ENCODE data around the gene ROBO4. TPM values are rescaled to one million over a fixed set of nuclear protein-coding genes. Genes with fewer than 3 reads are reported as not detected.

Gene ROBO4
- total RNA-seq, 1 experiment from 2014 or later: 0.69 TPM

DNA sequence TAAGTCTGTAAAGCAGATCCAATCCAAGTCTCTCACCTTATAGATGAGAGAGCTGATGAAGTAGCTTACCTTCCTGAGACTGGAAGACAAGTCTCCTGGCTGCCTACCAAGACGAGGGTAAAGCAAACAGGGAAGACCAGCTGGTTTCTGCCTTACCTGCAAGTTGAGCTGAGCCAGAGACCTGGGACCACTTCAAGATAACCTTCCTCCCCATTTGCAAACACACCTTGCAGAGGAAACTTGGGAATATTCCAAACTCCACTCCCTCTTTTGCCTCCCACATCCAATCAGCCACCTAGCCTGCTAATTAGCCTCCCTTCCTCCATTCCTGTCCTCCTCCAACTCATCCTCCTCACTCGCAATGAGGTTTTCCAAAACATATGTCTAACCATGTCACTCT is 55.8 kb downstream of the ROBO4 start:
- no peak for DNase-seq (ENCODE audit: low read depth)

GRCh38 chr11:124841201-124841600 is 56.5 kb downstream of the ROBO4 start:
- DNase-seq (ENCODE audit: low read depth): no peak

DNA sequence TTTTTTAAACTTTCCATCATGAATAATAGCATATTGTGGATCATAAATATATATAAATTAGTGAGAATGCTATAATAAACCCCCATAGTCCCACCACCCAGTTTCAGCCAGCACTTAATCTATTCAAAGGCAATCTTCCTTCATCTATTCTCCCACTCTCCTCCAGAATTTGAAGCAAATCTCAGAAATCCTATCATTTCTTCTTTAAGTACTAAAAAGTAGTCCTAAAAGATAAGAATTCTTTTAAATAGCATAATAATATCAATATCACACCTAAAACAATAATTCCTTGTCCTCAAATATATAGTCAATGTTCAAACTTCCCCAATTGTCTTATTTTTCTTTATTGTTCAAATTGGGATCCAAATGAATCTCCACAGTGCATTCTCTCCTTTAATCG is 57.0 kb downstream of the ROBO4 start:
- DNase-seq (ENCODE audit: low read depth): no peak

DNA sequence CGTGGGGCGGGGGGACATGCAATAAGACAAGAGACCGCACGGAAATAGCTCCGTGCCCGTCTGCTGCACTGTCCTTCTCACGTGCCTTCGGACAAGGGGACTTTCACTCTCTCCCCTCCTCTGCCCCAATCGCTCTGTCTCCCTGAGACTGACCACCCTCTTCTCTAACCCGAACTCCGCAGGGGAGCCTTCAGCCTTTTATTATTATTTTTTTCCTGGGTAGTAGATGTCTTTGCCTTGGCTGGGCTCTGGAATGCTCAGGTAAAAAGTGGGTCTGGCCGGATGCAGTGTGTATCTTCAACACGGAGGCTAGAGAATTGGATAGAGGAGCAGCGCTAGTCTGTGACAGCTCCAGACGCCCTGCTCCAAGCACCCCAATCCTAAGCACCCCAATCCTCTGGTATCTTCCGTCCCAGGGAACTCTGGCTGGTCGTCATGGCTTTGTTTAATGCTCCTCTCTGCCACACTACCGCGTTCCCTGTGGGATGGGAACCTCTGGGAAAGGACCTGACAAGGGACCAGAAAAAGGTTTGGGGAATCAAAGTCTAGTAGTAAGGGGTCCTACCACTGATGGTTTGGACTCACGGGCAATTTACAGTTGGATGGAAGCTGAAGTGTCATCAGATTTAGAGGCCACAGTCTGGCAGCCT is 57.6 kb downstream of the ROBO4 start:
- DNase-seq (ENCODE audit: low read depth): no peak

DNA sequence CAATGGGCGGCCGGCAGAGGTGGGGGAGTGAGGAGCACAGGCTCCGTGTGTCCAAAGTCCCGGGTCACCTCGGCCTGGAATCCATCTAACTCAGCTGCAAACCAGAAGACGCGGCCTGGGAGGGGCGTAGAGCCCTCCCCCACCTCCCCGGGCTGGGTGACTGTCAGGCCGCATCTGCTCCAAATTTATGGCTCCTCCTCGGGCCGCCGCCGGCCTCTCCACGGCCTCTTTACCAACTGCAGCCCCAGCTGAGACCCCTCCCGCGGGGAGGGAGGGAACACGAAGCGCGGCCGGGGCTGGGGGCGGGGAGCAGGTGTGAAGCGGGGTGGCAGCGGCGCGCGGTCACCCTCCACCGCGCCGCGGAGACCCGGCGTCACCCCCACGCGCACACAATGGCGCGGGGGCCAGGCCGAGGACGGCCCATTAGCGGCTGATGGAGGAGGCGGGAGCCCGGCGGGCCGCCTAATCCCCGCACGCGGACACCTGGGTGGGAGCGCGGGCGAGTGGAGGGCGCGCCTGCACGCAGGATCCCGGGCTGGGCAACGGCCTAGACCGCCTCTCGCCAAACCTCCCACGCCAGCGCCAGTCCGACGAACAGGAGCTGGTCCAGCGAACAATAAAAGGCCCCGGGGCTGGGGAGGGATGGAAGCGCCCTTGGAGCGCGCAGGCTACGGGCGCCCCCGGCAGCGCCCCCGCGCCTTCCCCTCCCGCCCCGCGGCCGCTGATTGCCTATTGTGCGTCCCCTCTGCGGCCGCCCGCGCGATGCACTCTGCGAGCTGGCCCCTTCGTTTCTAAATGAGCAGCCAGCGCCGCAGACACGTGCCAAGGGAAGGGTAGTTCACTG is 58.3 kb downstream of the ROBO4 start:
- DNase-seq (ENCODE audit: low read depth): no peak

- DNase-seq (ENCODE audit: low read depth): no peak
Observed at GRCh38 chr11:124838805-124839127, 58.9 kb downstream of the ROBO4 start.

DNA sequence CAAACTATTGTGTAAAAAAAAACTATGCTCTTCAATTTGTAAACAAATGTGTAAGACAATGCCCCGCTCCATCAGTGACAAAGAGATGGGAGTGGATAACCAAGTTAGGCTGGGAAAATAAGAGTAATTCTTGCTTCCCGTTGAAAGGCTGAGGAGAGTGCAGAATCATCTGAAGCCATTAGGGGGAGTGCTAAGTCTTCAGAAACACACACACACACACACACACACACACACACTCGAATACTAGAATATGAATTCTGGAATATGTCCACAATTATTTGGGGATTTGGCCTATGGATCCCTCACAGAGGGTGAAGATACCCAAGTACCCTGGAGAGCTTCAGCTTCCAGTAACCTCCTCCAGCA is 60.2 kb downstream of the ROBO4 start:
- peak; percentile 67 for DNase-seq (ENCODE audit: low read depth)

- DNase-seq (ENCODE audit: low read depth): no peak
Observed at GRCh38 chr11:124835918-124836317, 61.7 kb downstream of the ROBO4 start.

- no peak for DNase-seq (ENCODE audit: low read depth)
Observed at GRCh38 chr11:124834526-124835180, 63.0 kb downstream of the ROBO4 start.

Other genes with a start within 250 kb of the ROBO4 start
- 3.7 and 4.1 TPM in 2 replicates for gene SIAE, start 224.1 kb downstream of the ROBO4 start, total RNA-seq (2014; rRNA removed; shearing (Covaris generic))
- gene SPA17, start 224.0 kb downstream of the ROBO4 start, total RNA-seq (2014; rRNA removed; shearing (Covaris generic)): 30.5 and 50.9 TPM in 2 replicates
- 2.7 and 3.4 TPM in 2 replicates for gene NRGN, start 157.9 kb downstream of the ROBO4 start, total RNA-seq (2014; rRNA removed; shearing (Covaris generic))
- gene VSIG2, start 145.6 kb downstream of the ROBO4 start, total RNA-seq (2014; rRNA removed; shearing (Covaris generic)): not detected in 2 replicates
- 0.15 and 0.34 TPM in 2 replicates for gene ESAM, start 135.6 kb downstream of the ROBO4 start, total RNA-seq (2014; rRNA removed; shearing (Covaris generic))
- gene MSANTD2, start 97.5 kb downstream of the ROBO4 start, total RNA-seq (2014; rRNA removed; shearing (Covaris generic)): 15.9 and 23.5 TPM in 2 replicates
- gene ROBO3, start 32.4 kb downstream of the ROBO4 start, total RNA-seq (2014; rRNA removed; shearing (Covaris generic)): 5.4 and 16.2 TPM in 2 replicates
- gene HEPN1, start 21.4 kb upstream of the ROBO4 start, total RNA-seq (2014; rRNA removed; shearing (Covaris generic)): not detected in 2 replicates
- not detected in 2 replicates for gene HEPACAM, start 38.2 kb upstream of the ROBO4 start, total RNA-seq (2014; rRNA removed; shearing (Covaris generic))
- gene CCDC15, start 56.3 kb upstream of the ROBO4 start, total RNA-seq (2014; rRNA removed; shearing (Covaris generic)): 5.8 and 7.3 TPM in 2 replicates
- 4.1 and 4.2 TPM in 2 replicates for gene SLC37A2, start 165.4 kb upstream of the ROBO4 start, total RNA-seq (2014; rRNA removed; shearing (Covaris generic))
- gene TMEM218, start 213.8 kb upstream of the ROBO4 start, total RNA-seq (2014; rRNA removed; shearing (Covaris generic)): 25.1 and 32.0 TPM in 2 replicates

Data from Daoy (cell line).